Parathyroid adenoma (tissue), 2 donors: ENCODE measurements around the gene XDH.

Experiments used
- H2AFZ ChIP-seq: fragments of 300-600 bp; sonication (generic); one replicate; pipeline ENCODE4 v1.7.0; 2017; ENCODE audit warnings: antibody characterized with exemption, mild to moderate bottlenecking
- H3K27ac ChIP-seq: fragments of 300-600 bp; sonication (generic); one replicate; pipeline ENCODE4 v1.7.0; 2017
- H3K27me3 ChIP-seq: fragments of 300-600 bp; sonication (generic); one replicate; pipeline ENCODE4 v1.7.0; 2017; ENCODE audit warnings: low read length; ENCODE audit not compliant: control insufficient read depth, insufficient read depth
- H3K36me3 ChIP-seq: fragments of 300-600 bp; sonication (generic); one replicate; pipeline ENCODE4 v1.7.0; 2017; ENCODE audit warnings: low read length; ENCODE audit not compliant: control insufficient read depth, insufficient read depth
- H3K4me1 ChIP-seq: fragments of 300-600 bp; sonication (generic); one replicate; pipeline ENCODE4 v1.7.0; 2017; ENCODE audit warnings: control low read depth
- H3K4me2 ChIP-seq: fragments of 300-600 bp; sonication (generic); one replicate; pipeline ENCODE4 v1.7.0; 2017; ENCODE audit warnings: low read length
- H3K4me3 ChIP-seq: fragments of 300-600 bp; sonication (generic); one replicate; pipeline ENCODE4 v1.7.0; 2017; ENCODE audit warnings: low read depth, low read length
- H3K79me2 ChIP-seq: fragments of 300-600 bp; sonication (generic); one replicate; pipeline ENCODE4 v1.7.0; 2017; ENCODE audit warnings: control low read depth
- H3K9ac ChIP-seq: fragments of 300-600 bp; sonication (generic); one replicate; pipeline ENCODE4 v1.7.0; 2017; ENCODE audit warnings: mild to moderate bottlenecking
- H3K9me3 ChIP-seq: fragments of 300-600 bp; sonication (generic); one replicate; pipeline ENCODE4 v1.7.0; 2017; ENCODE audit warnings: low read length; ENCODE audit not compliant: control insufficient read depth
- CTCF ChIP-seq: fragments of 300-600 bp; sonication (generic); IDR thresholded peaks from one replicate; pipeline ENCODE4 v1.7.0; 2017; ENCODE audit warnings: antibody characterized with exemption, mild to moderate bottlenecking
- donor health status: primary hyperparathyroidism.

The XDH gene

GRCh38 chr2:31348618-31349017 lies 65.9 kb downstream of the XDH start:
- no peak overlapping the region for H3K9ac ChIP-seq
- no peaks in the 10 kb centered on the region for H3K79me2 ChIP-seq
- no peaks in the 10 kb centered on the region for H3K9me3 ChIP-seq
- TF ChIP-seq CTCF, result no peak
- H3K4me3 ChIP-seq, result no peak overlapping the region
- no peak overlapping the region for H2AFZ ChIP-seq
- no peaks in the 10 kb centered on the region for H3K4me1 ChIP-seq
- H3K27ac ChIP-seq, result no peak overlapping the region
- no peaks in the 10 kb centered on the region for H3K36me3 ChIP-seq
- no peak overlapping the region for H3K4me2 ChIP-seq
- no peaks in the 10 kb centered on the region for H3K27me3 ChIP-seq

- no peak overlapping the region for H3K27ac ChIP-seq
- no peak overlapping the region for H2AFZ ChIP-seq
- no peak overlapping the region for H3K9ac ChIP-seq
- no peak overlapping the region for H3K4me3 ChIP-seq
- H3K4me2 ChIP-seq, result no peak overlapping the region
- no peaks in the 10 kb centered on the region for H3K36me3 ChIP-seq
- no peaks in the 10 kb centered on the region for H3K4me1 ChIP-seq
- no peak for TF ChIP-seq CTCF
- H3K9me3 ChIP-seq, result no peaks in the 10 kb centered on the region
- H3K79me2 ChIP-seq, result no peaks in the 10 kb centered on the region
- H3K27me3 ChIP-seq, result no peaks in the 10 kb centered on the region
Observed at GRCh38 chr2:31347750-31348149, 66.8 kb downstream of the XDH start.

- H3K4me1 ChIP-seq, result no peaks in the 10 kb centered on the region
- no peak overlapping the region for H3K27ac ChIP-seq
- H2AFZ ChIP-seq, result no peak overlapping the region
- no peak overlapping the region for H3K9ac ChIP-seq
- no peaks in the 10 kb centered on the region for H3K79me2 ChIP-seq
- H3K9me3 ChIP-seq, result no peaks in the 10 kb centered on the region
- H3K4me2 ChIP-seq, result no peak overlapping the region
- no peaks in the 10 kb centered on the region for H3K36me3 ChIP-seq
- H3K4me3 ChIP-seq, result no peak overlapping the region
- no peak for TF ChIP-seq CTCF
- H3K27me3 ChIP-seq, result no peaks in the 10 kb centered on the region
Observed at GRCh38 chr2:31347319-31347718, 67.2 kb downstream of the XDH start.

- no peak for TF ChIP-seq CTCF
- Histone ChIP-seq H3K27ac (no peak overlapping the region), H3K4me1 (no peaks in the 10 kb centered on the region), H3K27me3 (no peaks in the 10 kb centered on the region), H3K4me2 (no peak overlapping the region), H3K4me3 (no peak overlapping the region), H3K36me3 (no peaks in the 10 kb centered on the region), H3K79me2 (no peaks in the 10 kb centered on the region), H3K9ac (no peak overlapping the region), H2AFZ (no peak overlapping the region), H3K9me3 (no peaks in the 10 kb centered on the region)
Observed at GRCh38 chr2:31344447-31344846, 70.1 kb downstream of the XDH start.

- no peak overlapping the region for H3K27ac ChIP-seq
- no peak overlapping the region for H3K9ac ChIP-seq
- H3K4me2 ChIP-seq, result no peak overlapping the region
- no peaks in the 10 kb centered on the region for H3K9me3 ChIP-seq
- no peaks in the 10 kb centered on the region for H3K4me1 ChIP-seq
- H3K27me3 ChIP-seq, result no peaks in the 10 kb centered on the region
- no peak for TF ChIP-seq CTCF
- H3K4me3 ChIP-seq, result no peak overlapping the region
- no peaks in the 10 kb centered on the region for H3K36me3 ChIP-seq
- no peaks in the 10 kb centered on the region for H3K79me2 ChIP-seq
- H2AFZ ChIP-seq, result no peak overlapping the region
Observed at GRCh38 chr2:31341351-31341750, 73.2 kb downstream of the XDH start.
